IMR-90 (cell line): Measurements from ENCODE around the gene ZNF277. TPM values are rescaled to one million over a fixed set of nuclear protein-coding genes. Genes with fewer than 3 reads are reported as not detected.

ENCODE experiments used
- ATAC-seq: fragments of 200-7000 bp; cut with Tn5 transposase; 2 replicates; pipeline ENCODE4 v1.9.1; 2020; ENCODE audit warnings: low read depth, mild to moderate bottlenecking, moderate library complexity
- BruUV-seq: library from RNA; stranded (reverse); fragments of 400-500 nt; replicated peaks from 2 replicates; lab custom pipeline; 2021; lab: Mats Ljungman, UMichigan
- CTCF ChIA-PET: fragments of 300-600 bp; formaldehyde crosslinking; extraction: SDS; loops from one replicate; lab custom pipeline; 2021; ENCODE audit warnings: antibody characterized with exemption; lab: Yijun Ruan, JAX
- POLR2A ChIA-PET: fragments of 300-600 bp; sonication (Branson Sonifier 250); formaldehyde crosslinking; loops from one replicate; lab custom pipeline; 2022; ENCODE audit warnings: antibody characterized with exemption; ENCODE audit not compliant: unreplicated experiment; lab: Charles Lee
- DNase-seq: peaks from one replicate; pipeline ENCODE4 v3.0.0; 2013
- H2AFZ ChIP-seq: replicated peaks from 2 replicates; pipeline ENCODE3; 2013; ENCODE audit warnings: low read length, mild to moderate bottlenecking; ENCODE audit not compliant: poor library complexity
- H2AK5ac ChIP-seq: 2 replicates; pipeline ENCODE4 v1.6.1; 2013; ENCODE audit warnings: low read depth, low read length, inconsistent platforms
- H2AK9ac ChIP-seq: replicated peaks from 2 replicates; pipeline ENCODE3; 2013; ENCODE audit warnings: mild to moderate bottlenecking, low read depth, low read length, moderate library complexity; ENCODE audit not compliant: poor library complexity
- H2BK120ac ChIP-seq: 2 replicates; pipeline ENCODE4 v1.6.1; 2013; ENCODE audit warnings: low read depth, low read length, inconsistent platforms
- H2BK15ac ChIP-seq: 3 replicates; pipeline ENCODE4 v1.6.1; 2013; ENCODE audit warnings: low read depth, low read length, inconsistent platforms
- H2BK20ac ChIP-seq: 2 replicates; pipeline ENCODE4 v1.6.1; 2013; ENCODE audit warnings: low read depth, mild to moderate bottlenecking, inconsistent platforms, low read length, moderate library complexity
- H2BK5ac ChIP-seq: 2 replicates; pipeline ENCODE4 v1.6.1; 2013; ENCODE audit warnings: mild to moderate bottlenecking, low read depth, low read length, inconsistent platforms; ENCODE audit not compliant: poor library complexity, severe bottlenecking
- H3K14ac ChIP-seq: replicated peaks from 2 replicates; pipeline ENCODE4 v1.6.1; 2013; ENCODE audit warnings: low read depth, low read length, inconsistent platforms
- H3K18ac ChIP-seq: 2 replicates; pipeline ENCODE4 v1.6.1; 2013; ENCODE audit warnings: low read depth, low read length, control low read depth
- H3K23ac ChIP-seq: 2 replicates; pipeline ENCODE4 v1.6.1; 2013; ENCODE audit warnings: low read depth, low read length, inconsistent platforms
- H3K27ac ChIP-seq: 2 replicates; pipeline ENCODE4 v1.5.1; 2013; ENCODE audit warnings: mild to moderate bottlenecking, control low read depth, low read length; ENCODE audit not compliant: insufficient read depth
- H3K27me3 ChIP-seq: 2 replicates; pipeline ENCODE4 v1.6.1; 2013; ENCODE audit warnings: low read length; ENCODE audit not compliant: control insufficient read depth, insufficient read depth
- H3K36me3 ChIP-seq: 2 replicates; pipeline ENCODE4 v1.6.1; 2013; ENCODE audit warnings: low read length, mixed read lengths; ENCODE audit not compliant: control insufficient read depth, insufficient read depth
- H3K4ac ChIP-seq: 2 replicates; pipeline ENCODE4 v1.6.1; 2013; ENCODE audit warnings: low read depth, low read length, inconsistent platforms
- H3K4me1 ChIP-seq: 2 replicates; pipeline ENCODE4 v1.6.1; 2013; ENCODE audit warnings: low read length, mixed read lengths; ENCODE audit not compliant: control insufficient read depth, insufficient read depth
- H3K4me2 ChIP-seq: 2 replicates; pipeline ENCODE4 v1.6.1; 2013; ENCODE audit warnings: low read depth, mild to moderate bottlenecking, control low read depth, low read length, moderate library complexity
- H3K4me3 ChIP-seq: 2 replicates; pipeline ENCODE4 v1.5.1; 2013; ENCODE audit warnings: low read depth, mild to moderate bottlenecking, control low read depth, low read length, moderate library complexity; ENCODE audit not compliant: insufficient read depth
- H3K56ac ChIP-seq: 2 replicates; pipeline ENCODE4 v1.6.1; 2013; ENCODE audit warnings: low read length, inconsistent platforms; ENCODE audit not compliant: insufficient read depth; ENCODE audit errors: extremely low read depth
- H3K79me1 ChIP-seq, 2 experiments: 2 replicates each; pipeline ENCODE4 v1.6.1; 2013; ENCODE audit warnings: low read length in 2 of 2, inconsistent platforms in 1 of 2, low read depth in 1 of 2
- H3K9ac ChIP-seq: 2 replicates; pipeline ENCODE4 v1.6.1; 2013; ENCODE audit warnings: low read depth, low read length, control low read depth
- H3K9me1 ChIP-seq: 2 replicates; pipeline ENCODE4 v1.6.1; 2013; ENCODE audit warnings: low read length, inconsistent platforms; ENCODE audit not compliant: insufficient read depth
- H3K9me3 ChIP-seq: 2 replicates; pipeline ENCODE4 v1.6.1; 2013; ENCODE audit warnings: low read length; ENCODE audit not compliant: control insufficient read depth, insufficient read depth
- H4K20me1 ChIP-seq: 2 replicates; pipeline ENCODE4 v1.6.1; 2013; ENCODE audit warnings: low read length, inconsistent platforms; ENCODE audit not compliant: insufficient read depth
- H4K5ac ChIP-seq: 2 replicates; pipeline ENCODE4 v1.6.1; 2013; ENCODE audit warnings: mild to moderate bottlenecking, low read depth, low read length, control low read depth
- H4K8ac ChIP-seq, 2 experiments: 2 replicates each; pipeline ENCODE4 v1.6.1; 2013; ENCODE audit warnings: low read depth in 2 of 2, low read length in 2 of 2, control low read depth in 1 of 2, inconsistent platforms in 1 of 2
- H4K91ac ChIP-seq: 2 replicates; pipeline ENCODE4 v1.6.1; 2013; ENCODE audit warnings: low read depth, low read length, inconsistent platforms; ENCODE audit not compliant: insufficient read depth
- CEBPB ChIP-seq: IDR thresholded peaks from 2 replicates; pipeline ENCODE4 v1.6.1; 2012; ENCODE audit warnings: low read depth, low read length, improper control_type of control experiment
- FOS ChIP-seq: fragments of 150-350 bp; IDR thresholded peaks from 2 replicates; pipeline ENCODE4 v1.6.1; 2016; ENCODE audit warnings: low read depth, low read length
- WGBS, 2 experiments: methylation state at CpG; one replicate each; pipeline versions ENCODE4 v1.1.5 to v1.1.7; 2013; ENCODE audit warnings: missing lambda C conversion rate in 2 of 2; ENCODE audit not compliant: insufficient read length in 1 of 2; ENCODE audit errors: extremely low coverage in 2 of 2; 5-methylcytosine and 5-hydroxymethylcytosine counted together
- dilution Hi-C: fragments of 300-500 bp; cut with HindIII; formaldehyde crosslinking; loops from one replicate; pipeline ENCODE4 v1.14.3; 2018; ENCODE audit warnings: low sequenced_read_pairs; ENCODE audit not compliant: unreplicated experiment
- in situ Hi-C: fragments of 300-500 bp; cut with MboI; formaldehyde crosslinking; loops from 3 replicates; pipeline ENCODE4 v1.14.3; 2019; ENCODE audit warnings: low sequenced_read_pairs, inconsistent platforms, mixed read lengths
- intact Hi-C: fragments of 100-400 bp; cut with micrococcal nuclease; formaldehyde crosslinking; loops from 2 replicates; pipeline ENCODE4 v1.10.0; 2022
- polyA plus RNA-seq, 3 experiments: library from polyadenylated mRNA; depleted of rRNA; stranded (reverse); fragments of >200 nt; gene quantifications; 2 replicates each; pipeline ENCODE4 v1.2.3, GENCODE V29; 2012; ENCODE audit warnings: low replicate concordance in 1 of 3
- total RNA-seq: library from RNA; depleted of rRNA; stranded (reverse); fragments of >200 nt; gene quantifications from 2 replicates; pipeline ENCODE4 v1.2.3, GENCODE V29; 2012

ZNF277 gene
- total and polyA plus RNA-seq, 2 of the 4 experiments (the other 2 are of a cell fraction) = 7.3 to 21.3 TPM

DNA sequence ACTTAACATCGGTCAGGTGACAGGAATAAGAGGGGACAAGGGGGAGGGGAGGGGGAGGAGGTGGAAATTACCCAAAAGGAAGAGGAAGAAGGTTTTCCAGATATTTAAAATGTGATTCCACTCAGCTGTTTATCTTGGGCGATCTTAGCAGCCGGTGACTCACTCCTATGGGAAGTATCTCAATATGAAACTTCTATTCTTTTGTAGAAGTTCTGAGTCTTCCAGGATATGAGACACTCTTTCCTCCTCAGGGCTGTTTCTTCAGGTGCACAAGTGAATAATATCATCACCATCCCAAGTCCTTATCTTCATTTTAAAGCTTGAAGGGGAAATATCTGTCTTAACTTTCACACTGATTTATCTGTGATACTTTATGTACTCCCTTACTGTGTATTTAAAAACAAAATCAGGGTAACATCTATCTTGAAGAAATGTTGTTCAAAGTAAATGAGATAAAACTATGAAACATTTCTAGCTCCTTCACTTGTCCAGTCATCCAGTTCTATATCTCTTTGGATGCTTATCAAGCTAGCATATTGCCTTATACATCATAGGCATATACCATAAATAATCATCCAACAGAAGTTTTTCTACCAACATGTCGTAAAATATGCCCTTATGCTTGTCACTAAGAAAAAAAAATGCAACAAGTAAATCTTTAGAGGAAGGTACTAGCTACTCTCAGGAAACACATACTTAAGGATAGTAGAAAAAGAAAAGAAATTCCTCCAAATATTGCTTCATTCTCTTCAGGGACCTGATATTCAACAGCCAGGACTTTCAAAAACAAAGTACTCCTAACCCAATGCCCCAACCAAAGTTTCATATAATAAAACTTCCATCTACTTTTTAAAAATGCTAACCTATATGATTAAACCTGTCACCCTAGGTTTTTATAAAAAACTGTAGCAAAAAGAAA lies 14.0 kb upstream of the ZNF277 start:
- no peak overlapping the region for H3K4me3 ChIP-seq
- no peaks in the 10 kb centered on the region for H3K36me3 ChIP-seq
- in situ Hi-C loops = no loop called here
- no peak overlapping the region for H2AFZ ChIP-seq
- no peak overlapping the region for H2BK15ac ChIP-seq
- H3K9me1 ChIP-seq = peaks cover 2% of the 10 kb centered on the region
- no peak overlapping the region for H3K14ac ChIP-seq
- WGBS, 2 experiments = no CpG with 5 or more reads among the region's 4 CpGs
- intact Hi-C loops = no loop called here
- no peak overlapping the region for H2AK5ac ChIP-seq
- no peaks in the 10 kb centered on the region for H4K20me1 ChIP-seq
- no peak overlapping the region for H3K9ac ChIP-seq
- no peak overlapping the region for H2BK5ac ChIP-seq
- no peak overlapping the region for H4K8ac ChIP-seq
- no peak overlapping the region for H3K4me2 ChIP-seq
- CTCF ChIA-PET = interaction anchor here (0.8 kb wide), 1 partner anchor 13 kb away, joined by 3 read pairs; no protein-coding TSS in a partner anchor
- H3K18ac ChIP-seq = no peak overlapping the region
- dilution Hi-C loops = no loop called here
- no peak overlapping the region for H3K56ac ChIP-seq
- no peak overlapping the region for H2AK9ac ChIP-seq
- H4K5ac ChIP-seq = no peak overlapping the region
- no peak overlapping the region for H3K27ac ChIP-seq
- H2BK120ac ChIP-seq = no peak overlapping the region
- DNase-seq (peak; percentile 88), ATAC-seq (peak; percentile 92)
- H3K27me3 ChIP-seq = no peaks in the 10 kb centered on the region
- H2BK20ac ChIP-seq = no peak overlapping the region
- H3K4ac ChIP-seq = no peak overlapping the region
- H4K91ac ChIP-seq = no peak overlapping the region
- H3K23ac ChIP-seq = no peak overlapping the region
- POLR2A ChIA-PET = no interaction called here
- no peaks in the 10 kb centered on the region for H3K4me1 ChIP-seq
- TF ChIP-seq CEBPB (no peak), FOS (peak; percentile 75; the same call in 1 of the 2 replicates)
- no TSS peak for BruUV-seq
- H3K9me3 ChIP-seq = 0 out of 2 replicates have a peak, but pooled peaks cover 2% of the 10 kb centered on the region
- H3K79me1 ChIP-seq = peaks cover 21 to 38% of the 10 kb centered on the region in 2 experiments
